Fibroblast of peridontal ligament (primary cell): Measurements from ENCODE around the gene PHACTR3.
"Not testable (repeated sequence)": the region's sequence is repeated elsewhere in the genome, so short reads cannot be mapped to it uniquely, and the experiment has no call there.

Source experiments
- DNase-seq: peaks from one replicate; pipeline ENCODE4 v3.0.0-alpha.2; 2010; ENCODE audit errors: extremely low read depth

The PHACTR3 gene

DNA sequence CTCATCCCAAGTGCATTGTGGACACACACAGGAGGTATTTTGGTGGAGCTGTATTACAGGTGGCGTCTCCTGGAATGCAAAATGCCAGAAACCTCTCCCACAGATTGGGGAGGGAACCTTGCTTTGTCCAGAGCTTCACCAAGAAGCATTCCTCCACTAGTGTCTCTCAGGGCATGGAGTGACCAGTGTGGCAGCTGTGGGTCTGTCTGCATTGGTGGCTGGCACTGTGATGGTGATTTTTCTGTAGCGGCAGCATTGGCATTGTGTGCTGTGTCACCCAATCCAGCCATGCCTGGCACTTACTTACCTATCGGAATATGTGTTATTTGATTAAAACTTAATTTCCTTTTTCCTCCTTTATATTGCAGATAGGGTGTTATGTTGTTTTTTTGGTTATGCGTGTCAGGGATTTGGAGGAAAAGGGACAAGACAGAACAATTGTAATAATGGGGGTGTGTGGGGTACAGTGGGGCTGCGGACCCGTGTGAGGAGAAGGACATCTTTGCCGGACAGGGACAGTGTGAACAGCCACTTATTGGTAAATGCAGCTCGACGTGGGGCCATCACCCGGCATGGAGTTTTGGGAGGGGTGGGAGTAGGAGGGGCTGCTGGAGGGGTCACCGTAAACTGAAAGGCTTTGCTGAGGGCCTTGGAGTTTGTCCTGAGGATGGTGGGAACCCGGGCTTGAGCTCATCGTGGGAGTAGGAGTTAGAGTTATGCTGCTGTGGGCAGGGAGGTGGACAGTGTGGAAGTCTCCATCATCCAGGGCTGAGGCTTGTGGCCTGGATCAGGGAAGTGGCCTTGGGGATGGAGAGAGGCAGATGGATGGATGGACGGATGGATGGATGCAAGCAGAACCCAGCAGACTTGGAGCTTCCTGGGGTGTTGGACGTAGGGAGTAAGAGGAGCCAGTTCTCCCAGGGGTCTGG lies 224.0 kb downstream of the PHACTR3 start:
- no peak for DNase-seq

GRCh38 chr20:59829054-59829785 lies 224.9 kb downstream of the PHACTR3 start:
- no peak for DNase-seq

DNA sequence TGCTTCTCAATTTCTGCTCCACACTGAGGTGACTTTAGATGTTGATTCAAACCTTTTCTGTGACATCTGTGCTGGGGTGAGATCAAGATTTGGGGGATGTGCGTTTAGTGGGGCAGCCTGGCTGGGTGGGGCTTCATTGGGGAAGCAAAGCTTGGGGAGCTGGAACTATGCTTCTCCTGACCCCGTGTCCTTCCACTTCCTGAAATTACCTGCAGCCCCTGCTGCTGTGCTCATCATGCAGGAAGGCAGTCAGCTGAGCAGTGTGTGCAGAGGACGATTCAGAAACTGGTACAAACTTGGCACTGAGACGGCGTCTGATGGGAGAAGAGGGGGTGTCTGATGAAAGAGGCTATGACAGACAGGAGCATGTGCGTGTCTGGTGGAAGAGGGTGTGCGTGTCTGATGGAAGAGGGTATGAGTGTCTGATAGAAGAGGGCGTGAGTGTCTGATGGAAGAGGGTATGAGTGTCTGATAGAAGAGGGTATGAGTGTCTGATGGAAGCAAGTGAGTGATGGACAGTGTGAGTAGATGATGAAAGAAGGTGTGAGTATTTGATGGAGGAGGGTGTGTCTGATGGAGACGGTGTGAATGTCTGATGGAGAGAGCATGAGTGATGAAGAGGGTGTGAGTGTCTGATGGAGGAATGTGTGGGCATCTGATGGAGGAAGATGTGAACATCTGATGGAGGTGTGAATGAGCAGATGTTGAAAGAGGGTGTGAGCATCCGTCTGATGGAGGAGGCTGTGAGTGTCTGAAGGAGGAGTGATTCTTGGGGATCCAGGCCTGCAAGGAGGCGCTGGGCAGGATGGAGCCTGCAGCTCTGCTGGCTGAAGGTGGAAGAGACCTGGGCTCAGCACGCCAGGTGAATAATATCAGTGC lies 225.7 kb downstream of the PHACTR3 start:
- no peak for DNase-seq

GRCh38 chr20:59830665-59831023 lies 226.3 kb downstream of the PHACTR3 start:
- no peak for DNase-seq

GRCh38 chr20:59831024-59831915 lies 226.9 kb downstream of the PHACTR3 start:
- DNase-seq: no peak

DNA sequence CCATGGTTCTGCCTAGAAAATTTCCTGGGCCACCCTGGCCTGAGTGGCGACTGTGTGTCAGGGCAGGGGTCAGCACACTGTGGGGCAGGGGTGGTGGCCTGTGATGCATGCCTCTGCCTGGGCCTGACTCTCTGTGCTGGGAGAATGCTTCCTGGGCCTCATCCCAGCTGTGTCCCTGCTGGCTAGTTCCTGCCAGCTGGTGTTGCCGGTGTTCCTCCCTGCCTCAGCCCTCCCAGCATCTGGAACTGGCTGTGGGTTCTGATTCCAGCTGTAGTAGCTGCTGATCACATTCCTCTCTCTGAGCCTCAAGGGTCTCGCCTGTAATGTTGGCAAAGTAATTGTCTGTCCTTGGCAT lies 227.6 kb downstream of the PHACTR3 start:
- no peak for DNase-seq

DNA sequence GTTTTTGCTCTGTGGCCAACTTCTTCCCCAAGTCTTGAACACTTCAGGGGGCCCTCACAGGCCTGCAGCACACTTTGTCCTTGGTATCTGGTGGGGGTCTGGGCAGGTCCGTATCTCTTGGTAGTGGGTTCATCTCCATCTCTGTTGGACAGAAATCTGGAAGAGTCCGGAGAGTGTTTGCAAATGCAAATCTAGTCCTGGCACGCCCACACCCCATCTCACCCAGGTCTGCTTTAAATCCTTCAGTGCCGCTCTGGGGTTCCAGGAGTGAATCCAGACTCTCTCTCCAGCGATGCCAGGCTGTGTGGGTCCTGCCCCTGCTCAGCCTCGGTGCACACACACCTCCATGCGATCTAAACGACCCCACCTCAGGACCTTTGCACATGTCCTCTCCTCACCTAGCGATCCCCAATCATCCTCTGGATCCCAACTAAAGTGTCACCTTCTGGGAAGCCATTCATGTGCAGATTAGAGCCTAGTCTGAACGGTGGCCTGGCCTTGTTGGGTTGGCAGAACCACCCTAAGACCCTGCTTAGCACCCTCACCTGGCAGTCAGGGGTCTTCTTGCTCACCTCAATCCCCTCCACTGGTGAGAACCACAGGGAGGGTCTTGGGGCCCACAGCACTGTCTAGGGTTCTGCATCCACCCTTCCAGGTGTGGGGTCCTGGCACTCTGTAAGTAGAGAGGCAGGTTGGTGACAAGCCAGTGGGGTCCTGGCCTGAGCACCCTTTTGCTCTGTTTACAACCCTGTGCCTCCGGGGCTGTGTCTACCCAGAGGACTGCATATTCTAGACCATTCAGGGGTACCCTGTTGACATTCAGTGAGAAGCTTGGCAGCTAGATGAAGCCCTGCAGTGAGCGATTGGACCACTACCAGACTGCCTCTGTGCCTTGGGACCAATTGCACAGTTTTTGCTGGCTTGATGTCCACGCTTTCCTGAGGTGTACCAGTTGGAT lies 228.3 kb downstream of the PHACTR3 start:
- DNase-seq: no peak

- DNase-seq: no peak
Observed at GRCh38 chr20:59835057-59835447, 230.7 kb downstream of the PHACTR3 start.

- DNase-seq: peak; percentile 10
Observed at GRCh38 chr20:59835448-59836395, 231.4 kb downstream of the PHACTR3 start.

DNA sequence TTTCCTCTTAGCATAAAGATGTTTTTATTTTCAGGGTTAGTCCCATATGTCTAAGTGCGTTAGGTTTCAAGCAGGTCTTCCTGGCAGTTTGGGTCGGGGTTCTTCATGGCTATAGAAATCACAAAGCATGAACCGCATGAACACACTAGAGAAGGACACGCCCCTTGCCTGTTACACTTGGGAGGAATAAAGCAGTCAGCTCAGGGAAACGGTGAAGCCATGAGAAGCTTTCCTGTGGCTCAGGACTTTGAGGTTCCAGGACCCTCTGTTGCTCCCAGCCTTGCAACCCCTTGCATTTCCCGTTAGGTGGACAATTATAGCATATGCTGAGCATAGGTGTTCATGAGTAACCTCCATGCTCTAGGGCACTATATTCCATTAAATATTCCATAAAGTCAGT lies 232.4 kb downstream of the PHACTR3 start:
- DNase-seq: no peak

GRCh38 chr20:59837623-59838394 lies 233.5 kb downstream of the PHACTR3 start:
- no peak for DNase-seq

DNA sequence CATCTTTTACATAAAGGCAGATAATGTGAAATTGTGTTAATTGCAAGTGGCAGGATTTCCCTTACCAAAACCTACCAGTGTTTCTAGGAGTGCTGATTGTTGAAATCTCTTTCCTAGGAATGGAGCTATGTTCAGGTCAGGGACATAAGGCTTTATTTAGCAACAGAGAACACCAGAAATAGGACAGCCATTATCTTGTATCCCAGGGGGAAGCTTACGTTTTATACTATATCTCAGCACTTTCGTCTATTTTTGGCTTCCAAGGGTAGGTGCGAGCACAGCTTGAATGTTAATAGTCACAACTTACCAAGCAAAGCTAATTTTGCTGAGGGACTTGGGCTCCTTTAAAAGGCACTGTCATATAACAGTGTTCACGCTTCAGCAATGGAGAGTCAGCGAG lies 235.1 kb downstream of the PHACTR3 start:
- DNase-seq: no peak

DNA sequence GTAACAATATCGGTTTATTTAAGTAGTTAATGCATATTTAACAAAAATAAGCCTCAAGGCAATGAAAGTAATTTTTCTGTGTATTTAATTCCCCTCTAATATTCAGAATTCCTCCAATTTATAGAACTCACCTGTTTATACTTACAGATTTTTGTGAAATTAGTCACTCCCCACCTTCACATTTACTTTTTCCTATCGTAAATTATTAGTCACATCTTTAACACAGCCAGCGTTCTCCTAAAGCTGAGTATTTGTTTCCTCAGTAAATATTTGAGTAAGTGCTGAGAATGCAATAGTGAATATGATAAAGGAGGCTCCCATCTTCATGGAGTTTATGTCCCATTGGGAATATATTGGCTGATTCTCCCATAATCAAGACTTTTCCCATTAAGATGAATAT lies 241.1 kb downstream of the PHACTR3 start:
- no peak for DNase-seq

DNA sequence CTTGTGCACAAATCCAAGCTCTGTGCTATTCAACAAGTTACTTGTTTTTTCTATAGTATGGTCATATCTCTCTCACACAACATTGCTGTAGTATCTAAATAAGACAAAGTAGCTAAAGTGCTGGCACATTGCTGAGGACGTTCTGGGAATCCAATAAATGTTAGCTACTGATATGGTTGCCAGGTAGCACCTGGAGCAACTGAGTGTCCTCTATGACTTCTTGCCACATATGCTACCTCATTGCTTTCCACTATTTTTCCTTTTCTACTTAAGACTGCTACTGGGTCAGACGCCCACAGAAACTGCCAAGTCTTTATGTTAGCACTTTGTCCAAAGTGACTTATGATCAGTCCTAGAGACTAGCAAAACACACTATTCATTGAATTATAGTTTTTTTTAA lies 243.8 kb downstream of the PHACTR3 start:
- DNase-seq: no peak

DNA sequence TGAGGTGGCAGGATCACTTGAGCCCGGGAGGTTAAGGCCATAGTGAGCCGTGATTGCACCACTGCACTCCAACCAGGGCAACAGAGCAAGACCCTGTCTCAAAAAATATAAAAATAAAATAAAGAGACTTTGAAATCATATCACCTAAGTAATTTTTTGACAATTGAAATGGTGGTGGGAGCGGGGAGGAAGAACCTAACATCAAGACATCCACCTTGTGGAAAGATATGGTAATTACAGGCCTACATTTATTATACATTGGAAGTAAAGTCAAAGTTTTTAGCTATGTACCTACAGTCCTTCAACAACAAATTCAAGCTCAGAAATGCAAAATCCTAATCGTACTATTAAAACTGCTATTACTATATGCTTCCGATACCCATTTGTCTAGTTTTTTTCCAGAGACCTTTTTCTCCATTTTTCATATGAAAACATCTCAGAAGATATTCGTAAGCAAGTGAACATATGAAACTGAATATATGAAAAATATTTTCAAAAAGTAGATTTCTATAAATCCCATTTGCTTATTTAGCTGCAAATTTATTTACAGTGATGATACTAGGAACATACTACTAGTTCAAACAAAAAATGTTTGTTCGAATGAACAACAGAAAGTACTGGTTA lies 245.8 kb downstream of the PHACTR3 start:
- peak; percentile 53 for DNase-seq

GRCh38 chr20:59856526-59856925 lies 252.2 kb downstream of the PHACTR3 start:
- not testable (repeated sequence) for DNase-seq

DNA sequence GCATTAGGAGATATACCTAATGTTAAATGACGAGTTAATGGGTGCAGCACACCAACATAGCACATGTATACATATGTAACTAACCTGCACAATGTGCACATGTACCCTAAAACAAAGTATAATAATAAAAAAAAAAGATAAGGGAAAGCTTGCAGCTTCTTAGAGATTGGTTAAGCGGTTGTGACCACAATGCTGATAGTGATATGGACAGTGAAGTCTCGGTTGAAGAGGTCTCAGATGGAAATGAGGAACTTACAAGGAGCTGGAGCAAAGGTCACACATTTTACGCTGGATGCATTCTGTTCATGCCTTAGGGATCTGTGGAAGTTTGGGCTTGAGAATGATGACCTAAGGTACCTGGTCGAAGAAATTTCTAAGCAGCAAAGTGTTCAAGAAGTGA lies 252.6 kb downstream of the PHACTR3 start:
- not testable (repeated sequence) for DNase-seq

DNA sequence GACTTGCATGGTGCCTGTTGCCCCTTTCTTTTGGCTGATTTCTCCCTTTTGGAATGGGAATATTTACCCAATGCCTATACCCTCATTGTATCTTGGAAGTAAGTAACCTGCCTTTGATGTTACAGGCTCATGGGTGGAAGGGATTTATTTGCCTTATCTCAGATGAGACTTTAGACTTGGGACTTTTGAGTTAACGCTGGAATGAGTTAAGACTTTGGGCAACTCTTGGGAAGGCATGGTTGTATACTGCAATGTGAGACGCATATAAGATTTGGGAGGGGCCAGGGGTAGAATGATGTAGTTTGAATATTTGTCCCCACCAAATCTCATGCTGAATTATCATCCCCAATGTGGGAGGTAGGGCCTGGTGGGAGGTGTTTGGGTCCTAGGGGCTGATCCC lies 253.6 kb downstream of the PHACTR3 start:
- no peak for DNase-seq
